Muscle of arm (tissue), 12 donors: ENCODE results near the gene PBX4. TPM values are rescaled to one million over a fixed set of nuclear protein-coding genes. Genes with fewer than 3 reads are reported as not detected.

ENCODE experiments used
- DNase-seq: peaks from one replicate; pipeline ENCODE4 v3.0.0-alpha.2; 2013
- polyA plus RNA-seq, 12 donors: library from polyadenylated mRNA; unstranded; fragments of 120-200 nt; gene quantifications; one replicate each; pipeline ENCODE4 v1.2.1, GENCODE V29; 2013; ENCODE audit not compliant: insufficient read length in 12 of 12

PBX4 gene
- polyA plus RNA-seq, 12 donors: 0.76 to 6.3 (median 1.8) TPM; not detected in 2

- DNase-seq: no peak
Measured at GRCh38 chr19:19558055-19558454, 60.4 kb downstream of the PBX4 start.

GRCh38 chr19:19554074-19555023 is 64.1 kb downstream of the PBX4 start:
- no peak for DNase-seq

- no peak for DNase-seq
Measured at GRCh38 chr19:19553670-19554069, 64.8 kb downstream of the PBX4 start.

DNA sequence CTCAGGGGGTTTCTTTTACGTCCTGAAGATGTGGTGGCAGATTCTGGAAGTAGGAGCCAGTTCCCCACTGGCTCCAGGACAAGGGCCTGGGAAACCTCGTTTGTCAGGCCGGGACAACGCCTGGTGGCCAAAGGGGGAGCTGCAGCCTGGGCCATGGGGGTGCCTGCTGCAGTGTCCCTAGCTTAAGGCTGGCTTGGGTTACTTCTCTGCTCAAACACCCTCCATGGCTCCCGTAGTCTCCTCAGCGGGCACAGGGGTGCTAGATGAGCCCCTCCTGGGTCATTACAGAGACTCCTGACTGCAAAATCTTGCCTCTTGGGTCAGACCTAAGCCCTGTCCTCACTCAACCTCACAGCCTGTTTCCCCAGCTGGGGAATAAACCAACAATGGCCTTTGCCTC is 65.7 kb downstream of the PBX4 start:
- no peak for DNase-seq

DNA sequence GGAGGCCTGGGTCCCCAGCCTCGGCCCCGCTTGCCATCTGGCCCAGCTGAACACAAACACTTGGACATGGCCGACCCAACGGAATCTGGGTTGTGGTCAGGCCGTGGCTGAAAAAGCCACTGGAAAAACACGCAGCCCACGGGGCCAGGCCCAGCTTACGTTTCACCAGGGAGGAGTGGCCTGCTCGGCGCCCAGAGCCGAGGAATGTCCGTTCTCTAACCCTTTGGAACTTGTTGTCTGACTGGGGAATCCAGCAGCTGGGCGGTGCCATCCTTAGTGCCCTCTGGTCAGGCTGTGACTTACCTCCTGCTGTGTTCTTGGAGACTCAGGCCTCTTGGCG is 66.7 kb downstream of the PBX4 start:
- no peak for DNase-seq

DNA sequence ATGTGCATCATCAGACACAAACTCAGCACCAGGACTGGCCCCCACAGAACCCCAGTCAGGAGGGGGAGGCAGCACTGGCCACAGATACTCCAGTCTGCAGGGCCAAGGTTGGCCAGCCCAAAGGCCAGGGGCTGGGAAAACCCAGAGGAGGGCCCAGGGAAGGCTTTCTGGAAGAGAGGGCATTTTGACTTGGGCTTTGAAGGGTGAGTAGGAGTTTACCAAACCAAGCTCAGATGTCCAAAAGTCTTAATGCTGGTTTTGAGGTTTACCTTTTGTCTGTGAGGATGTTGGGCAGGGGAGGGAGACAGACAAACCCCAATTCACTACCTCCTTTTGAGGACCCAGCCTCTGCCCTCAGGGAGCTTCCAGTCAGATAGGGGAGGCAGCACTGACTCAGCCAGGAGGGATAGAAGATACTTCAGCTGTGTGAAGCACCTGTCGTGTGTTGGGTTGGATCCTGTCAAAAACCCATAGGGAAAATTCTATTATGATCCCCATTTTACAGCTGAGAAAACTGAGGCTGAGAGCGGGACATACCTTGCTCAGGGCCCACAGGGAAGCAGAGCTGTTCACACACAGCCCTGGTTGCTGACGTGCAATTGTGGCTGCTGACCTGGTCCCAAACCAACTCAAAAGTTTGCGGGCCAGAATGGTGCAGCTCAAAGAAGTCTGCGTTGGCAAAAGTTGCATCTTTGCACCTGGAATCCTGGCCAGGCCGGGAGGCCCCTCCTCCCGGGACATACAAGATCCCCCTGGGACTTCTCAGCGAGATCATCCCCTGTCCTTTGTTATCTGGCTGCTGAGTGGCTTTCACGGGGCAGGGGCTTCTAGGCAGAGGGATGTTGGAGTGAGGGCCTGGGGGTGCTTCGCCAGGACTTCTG is 67.3 kb downstream of the PBX4 start:
- DNase-seq: no peak

DNA sequence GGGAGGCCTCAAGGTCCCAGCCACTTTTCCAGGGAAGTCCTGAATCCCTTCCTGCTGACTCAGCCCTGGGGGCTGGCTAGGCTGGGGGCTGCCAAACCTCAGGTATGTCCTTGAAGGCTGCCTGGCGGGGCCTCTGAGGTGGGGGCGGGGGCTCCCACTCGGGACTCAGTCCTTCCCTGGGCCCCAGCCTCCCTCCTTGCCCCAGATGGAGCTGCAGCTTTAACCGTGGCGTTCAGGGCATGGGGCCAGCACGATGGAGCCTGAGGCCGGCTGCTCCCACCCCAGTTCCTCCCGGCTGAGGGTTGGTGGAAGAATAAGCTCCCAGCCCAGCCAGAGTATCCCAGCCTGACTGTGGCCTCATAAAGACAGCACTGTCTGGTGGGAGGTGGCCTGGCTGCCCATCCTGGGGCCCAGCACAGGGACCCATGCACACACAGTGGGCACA is 68.0 kb downstream of the PBX4 start:
- DNase-seq: no peak

DNA sequence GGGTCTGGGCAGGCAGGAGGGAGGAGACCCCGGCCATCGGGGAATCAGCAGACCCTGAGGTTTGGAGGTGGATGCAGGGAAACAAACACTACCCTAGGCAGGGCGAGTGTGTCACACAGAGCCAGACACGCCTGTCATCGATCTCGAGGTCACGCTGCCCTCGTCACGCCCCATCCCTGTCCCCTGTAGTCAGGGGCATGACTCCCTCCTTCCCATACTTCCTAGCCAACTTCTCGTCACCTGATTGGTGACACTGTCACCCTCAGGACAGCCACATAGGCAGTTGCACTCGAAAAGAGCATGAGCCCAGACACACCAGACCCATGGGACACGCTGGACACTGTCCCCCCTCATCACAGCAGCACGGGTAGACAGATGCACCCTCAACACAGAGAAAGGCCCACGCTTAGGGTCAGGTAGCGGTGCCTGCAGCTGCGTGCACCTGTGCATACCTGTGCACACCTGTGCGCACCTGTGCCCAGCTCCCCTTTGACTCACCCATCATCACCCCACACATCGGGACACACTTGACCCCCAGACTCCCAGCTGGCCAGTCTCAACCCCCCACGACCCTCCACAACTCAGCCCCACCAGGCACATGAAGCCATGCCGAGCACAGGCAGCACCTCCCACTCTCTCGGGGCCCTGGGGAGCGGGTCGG is 68.6 kb downstream of the PBX4 start:
- no peak for DNase-seq

GRCh38 chr19:19548915-19549759 is 69.3 kb downstream of the PBX4 start:
- no peak for DNase-seq

GRCh38 chr19:19547674-19548336 is 70.7 kb downstream of the PBX4 start:
- no peak for DNase-seq

GRCh38 chr19:19546751-19547162 is 71.7 kb downstream of the PBX4 start:
- no peak for DNase-seq

DNA sequence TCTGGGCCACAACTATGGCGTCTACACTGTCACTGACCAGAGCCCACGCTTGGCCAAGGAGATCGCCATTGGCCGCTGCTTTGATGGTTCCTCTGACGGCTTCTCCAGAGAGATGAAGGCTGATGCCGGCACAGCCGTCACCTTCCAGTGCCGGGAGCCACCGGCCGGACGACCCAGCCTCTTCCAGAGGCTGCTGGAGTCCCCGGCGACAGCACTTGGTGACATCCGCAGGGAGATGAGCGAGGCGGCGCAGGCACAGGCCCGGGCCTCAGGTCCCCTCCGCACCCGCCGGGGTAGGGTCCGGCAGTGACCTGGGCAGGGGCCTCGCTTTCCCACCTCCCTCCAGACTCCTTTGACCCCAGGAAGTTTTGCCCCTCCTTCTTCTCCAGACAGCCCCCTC is 72.8 kb downstream of the PBX4 start:
- DNase-seq: no peak

- no peak for DNase-seq
Measured at GRCh38 chr19:19544954-19545591, 73.4 kb downstream of the PBX4 start.

GRCh38 chr19:19544257-19544953 is 74.1 kb downstream of the PBX4 start:
- no peak for DNase-seq

GRCh38 chr19:19543640-19544039 is 74.8 kb downstream of the PBX4 start:
- DNase-seq: no peak

DNA sequence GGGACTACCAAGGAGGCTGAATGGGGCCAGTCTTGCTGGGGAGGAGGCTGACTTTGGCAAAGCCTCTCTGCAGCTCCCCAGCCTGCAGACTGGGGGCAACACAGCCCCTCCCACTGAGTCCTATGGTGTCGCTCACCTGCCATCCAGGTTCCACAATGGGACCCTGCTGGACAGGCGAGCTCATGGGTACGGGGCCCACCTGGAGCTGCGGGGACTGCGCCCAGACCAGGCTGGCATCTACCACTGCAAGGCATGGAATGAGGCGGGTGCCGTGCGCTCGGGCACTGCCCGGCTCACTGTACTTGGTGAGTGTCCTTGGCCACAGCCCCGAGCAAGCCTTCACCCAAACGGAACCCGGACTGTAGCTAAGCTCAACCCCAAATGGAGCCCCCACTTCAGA is 75.4 kb downstream of the PBX4 start:
- no peak for DNase-seq

GRCh38 chr19:19542507-19542906 is 76.0 kb downstream of the PBX4 start:
- DNase-seq: no peak

GRCh38 chr19:19541616-19542015 is 76.9 kb downstream of the PBX4 start:
- DNase-seq: no peak

GRCh38 chr19:19540715-19541515 is 77.6 kb downstream of the PBX4 start:
- DNase-seq: no peak
